Measurements from ENCODE around the gene RIC8B. TPM values are rescaled to one million over a fixed set of nuclear protein-coding genes. Genes with fewer than 3 reads are reported as not detected.

Gene RIC8B
- total and polyA plus RNA-seq, 2 of the 8 experiments (the other 6 are each of a cell fraction or from before 2014, with no cell fraction given), result 8.2 to 25.3 TPM

- POLR2A ChIA-PET (ENCODE audit: partially characterized antibody), result no interaction called here
- TF ChIP-seq USF2 (IDR thresholded peaks at IDR 0.05; ENCODE audit: low read length) (no peak), KDM1A (IDR thresholded peaks at IDR 0.05; ENCODE audit: borderline replicate concordance, low read length) (no peak), BCL11A (IDR thresholded peaks at IDR 0.05; ENCODE audit: low read depth in 2 of 2, low read length in 2 of 2) (no peak), SP1 (IDR thresholded peaks at IDR 0.05; ENCODE audit: low read depth, low read length) (no peak), CTCF (IDR thresholded peaks at IDR 0.05; ENCODE audit: control extremely low read depth in 1 of 3, insufficient read depth in 1 of 3, low read depth in 1 of 3, low read length in 3 of 3) (no peak), BRCA1 (IDR thresholded peaks at IDR 0.05; ENCODE audit: low read depth, low read length) (no peak), CREB1 (IDR thresholded peaks at IDR 0.05) (no peak), RXRA (IDR thresholded peaks at IDR 0.05; ENCODE audit: insufficient read depth, low read depth, low read length) (no peak), HDAC6 (IDR thresholded peaks at IDR 0.05; ENCODE audit: low read depth, low read length) (no peak)
These were observed 30.2 kb downstream of the RIC8B start for GRCh38 chr12:106804668-106805067.

More at GRCh38 chr12:106804668-106805067, 30.2 kb downstream of the RIC8B start:
- Histone ChIP-seq H3K4me1 (replicated peaks in 1 of 4; ENCODE audit: control insufficient read depth in 3 of 4, insufficient read depth in 4 of 4, low read length in 3 of 4) (no peaks in the 10 kb centered on the region), H3K9me3 (ENCODE audit: insufficient read depth in 2 of 2, low read depth in 1 of 2, low read length in 1 of 2) (no peaks in the 10 kb centered on the region), H2BK120ac (replicated peaks; ENCODE audit: low read depth, low read length) (no peak overlapping the region), H4K5ac (ENCODE audit: insufficient read length, low read depth, low read length) (no peak overlapping the region), H3K23me2 (ENCODE audit: low read depth, low read length) (no peaks in the 10 kb centered on the region), H3K4me3 (ENCODE audit: extremely low read depth in 1 of 4, insufficient read depth in 2 of 4, low read depth in 3 of 4, low read length in 4 of 4) (no peak overlapping the region), H2BK15ac (ENCODE audit: low read length) (no peak overlapping the region), H3K79me2 (ENCODE audit: control insufficient read depth in 1 of 2, insufficient read depth in 2 of 2, low read length in 2 of 2) (peaks cover 0 to 5% of the 10 kb centered on the region in 2 experiments; a peak in 1 of 4 replicates), H2AK5ac (ENCODE audit: low read depth, low read length) (no peak overlapping the region), H2BK20ac (ENCODE audit: low read length) (no peak overlapping the region), H3K56ac (replicated peaks; ENCODE audit: insufficient read length, low read depth, low read length) (no peak overlapping the region), H3K9ac (replicated peaks in 1 of 4; ENCODE audit: extremely low read depth in 1 of 4, low read depth in 3 of 4, low read length in 3 of 4) (no peak overlapping the region), H3K36me3 (ENCODE audit: control insufficient read depth in 2 of 4, insufficient read depth in 4 of 4, low read length in 3 of 4) (peaks cover 2 to 9% (median 5%) of the 10 kb centered on the region in 4 experiments; a peak in 5 of 8 replicates), H3K27ac (ENCODE audit: low read depth, low read length) (no peak overlapping the region), H3K23ac (ENCODE audit: insufficient read length) (no peak overlapping the region), H3K4me2 (ENCODE audit: insufficient read depth in 1 of 2, low read depth in 2 of 2, low read length in 2 of 2) (no peak overlapping the region), H2BK12ac (ENCODE audit: low read depth, low read length) (no peak overlapping the region), H3K14ac (ENCODE audit: insufficient read length) (no peak overlapping the region), H4K20me1 (replicated peaks in 1 of 2; ENCODE audit: control insufficient read depth in 1 of 2, insufficient read depth in 2 of 2, low read length in 2 of 2) (no peaks in the 10 kb centered on the region), H4K8ac (ENCODE audit: extremely low read depth, insufficient read depth, low read length) (no peak overlapping the region), H4K91ac (replicated peaks; ENCODE audit: insufficient read length, low read length) (no peak overlapping the region), H3K79me1 (ENCODE audit: low read depth, low read length) (no peaks in the 10 kb centered on the region), H3K4ac (replicated peaks; ENCODE audit: insufficient read length, low read depth, low read length) (no peak overlapping the region), H3K18ac (ENCODE audit: extremely low read depth, low read length) (no peak overlapping the region), H3K27me3 (replicated peaks in 1 of 4; ENCODE audit: control insufficient read depth in 3 of 4, extremely low read depth in 1 of 4, insufficient read depth in 3 of 4, low read length in 3 of 4) (no peaks in the 10 kb centered on the region), H2BK5ac (ENCODE audit: low read depth, low read length) (no peak overlapping the region), H2AFZ (ENCODE audit: low read length) (no peak overlapping the region)
- DNase-seq (ENCODE audit: low read depth in 1 of 2, low spot score in 2 of 2) (no peak), FAIRE-seq (no peak)
- CTCF ChIA-PET (ENCODE audit: partially characterized antibody), result interaction anchor here (1.7 kb wide), 1 partner anchor 36 kb away, joined by 3 read pairs; no protein-coding TSS in a partner anchor
- 82 to 100% methylated on average over 1 to 3 of the region's 3 CpGs for WGBS, 2 experiments (ENCODE audit: extremely low coverage in 1 of 2, insufficient coverage in 1 of 2, insufficient read length in 1 of 2, insufficient replicate concordance in 2 of 2, low coverage in 1 of 2, low lambda C conversion rate in 2 of 2, missing lambda C conversion rate in 1 of 2)
